MV-4-11 (cell line): ENCODE measurements around the gene CALU.

ENCODE experiments used
- DNase-seq: peaks from one replicate; lab custom pipeline; 2025; lab: John Stamatoyannopoulos, UW

CALU gene

DNA sequence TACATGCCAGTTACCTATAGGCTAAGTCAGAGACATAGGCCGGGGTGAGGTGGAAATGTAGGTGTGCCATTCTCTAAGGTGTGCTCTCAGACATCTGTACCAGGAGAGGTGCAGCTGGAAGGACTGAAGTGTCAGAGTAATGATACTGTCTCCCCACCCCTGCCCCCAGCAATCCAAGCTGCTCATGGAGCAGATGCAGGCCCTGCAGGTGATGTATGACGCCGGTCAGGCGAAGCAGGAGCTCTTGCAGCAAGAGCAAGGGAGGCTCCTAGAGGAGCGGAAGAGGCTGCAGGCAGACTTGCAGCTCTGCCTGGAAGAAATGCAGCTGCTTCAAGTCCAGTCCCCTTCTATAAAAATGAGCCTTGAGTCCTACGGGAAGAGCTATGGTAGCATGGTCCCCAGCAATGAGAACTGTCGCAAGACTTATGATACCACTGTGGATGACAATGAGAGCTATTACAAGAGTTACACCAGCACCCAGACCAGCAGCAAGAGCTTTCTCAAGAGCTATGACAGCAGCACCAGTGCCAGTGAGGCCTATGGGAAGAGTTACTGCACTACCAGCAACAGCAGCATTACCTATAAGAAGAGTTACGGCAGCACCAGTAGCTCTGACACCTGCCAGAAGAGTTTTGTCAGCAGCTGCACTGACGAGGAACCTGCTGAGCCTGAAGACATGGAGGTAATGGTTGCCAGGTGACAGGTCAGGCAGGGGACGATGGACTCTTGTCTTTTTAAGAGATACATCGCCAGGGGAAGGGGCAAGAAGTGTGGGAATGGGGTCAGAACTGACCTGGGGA, 72.7 kb downstream of the CALU start:
- DNase-seq: peak; percentile 5

DNA sequence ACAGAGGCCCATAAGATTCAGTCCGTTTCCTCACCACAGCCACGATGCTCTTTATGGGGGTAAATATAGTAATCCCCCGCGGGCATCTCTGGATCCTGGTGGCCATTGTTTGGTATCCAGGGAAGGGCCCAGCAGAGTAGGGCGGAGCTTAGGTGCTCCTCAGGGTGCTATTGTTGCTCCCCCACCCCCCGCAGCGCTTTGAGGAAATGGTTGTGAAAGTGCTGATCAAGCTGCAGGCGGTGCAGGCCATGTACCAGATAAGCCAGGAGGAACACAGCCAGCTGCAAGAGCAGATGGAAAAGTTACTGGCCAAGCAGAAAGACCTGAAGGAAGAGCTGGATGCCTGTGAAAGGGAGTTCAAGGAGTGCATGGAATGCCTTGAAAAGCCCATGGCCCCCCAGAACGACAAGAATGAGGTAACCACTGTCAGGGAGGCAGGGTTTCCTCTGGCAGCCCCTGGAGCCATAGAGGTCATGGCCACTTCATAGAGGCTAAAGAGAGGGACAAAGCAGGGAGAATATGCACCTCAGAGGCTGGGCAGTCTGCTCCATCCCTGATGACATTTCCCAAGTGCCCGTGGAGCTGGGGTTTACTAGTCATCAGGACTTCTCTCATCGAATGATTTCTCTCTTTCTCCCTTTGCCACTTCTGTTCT, 73.5 kb downstream of the CALU start:
- DNase-seq: peak; percentile 75

DNA sequence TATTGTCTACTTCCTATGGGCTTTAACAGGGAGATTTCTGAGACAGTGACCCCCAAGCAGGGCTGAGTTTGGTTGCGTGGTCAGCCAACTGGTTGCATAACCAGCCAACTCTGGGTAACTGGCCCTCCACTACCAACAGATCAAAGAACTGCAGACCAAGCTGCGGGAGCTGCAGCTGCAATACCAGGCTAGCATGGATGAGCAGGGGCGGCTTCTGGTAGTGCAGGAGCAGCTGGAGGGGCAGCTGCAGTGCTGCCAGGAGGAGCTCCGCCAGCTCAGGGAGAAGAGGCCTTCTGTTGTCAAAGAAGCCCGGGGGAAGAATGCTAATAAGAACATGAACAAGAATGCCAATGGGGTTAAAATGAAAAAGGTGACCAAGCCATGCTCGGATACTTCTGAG, 75.3 kb downstream of the CALU start:
- peak; percentile 59 for DNase-seq

DNA sequence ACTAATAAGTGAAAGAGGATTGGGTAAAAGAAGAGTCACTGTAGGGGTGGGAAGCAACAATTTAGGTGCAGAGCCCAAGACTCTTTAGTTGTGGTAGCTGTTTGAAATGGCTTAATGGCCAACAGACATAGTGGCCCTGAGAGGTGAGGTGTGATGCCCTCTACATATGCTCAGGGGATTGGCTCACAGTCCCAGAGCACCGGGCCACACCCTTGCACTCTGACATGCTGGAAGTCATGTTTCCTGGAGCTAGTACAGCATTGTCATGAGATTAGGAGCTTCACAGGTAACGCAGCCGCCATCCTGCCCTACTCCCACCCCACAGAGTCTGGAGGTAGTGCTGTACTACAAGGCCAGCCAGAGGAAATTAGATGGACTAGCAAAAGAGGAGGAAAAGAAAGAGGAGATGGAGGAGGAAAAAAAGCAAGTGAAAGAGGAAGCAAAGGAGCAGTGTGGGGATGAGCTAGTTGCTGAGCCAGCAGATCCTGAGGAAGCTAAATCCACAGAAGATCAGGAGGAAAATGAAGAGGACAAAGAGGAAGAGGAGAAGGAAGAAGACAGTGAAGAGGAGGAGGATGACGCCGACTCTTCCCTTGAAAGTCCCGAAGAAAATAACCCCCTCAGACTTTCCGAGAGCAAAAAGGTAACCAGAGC, 76.3 kb downstream of the CALU start:
- peak; percentile 69 for DNase-seq

DNA sequence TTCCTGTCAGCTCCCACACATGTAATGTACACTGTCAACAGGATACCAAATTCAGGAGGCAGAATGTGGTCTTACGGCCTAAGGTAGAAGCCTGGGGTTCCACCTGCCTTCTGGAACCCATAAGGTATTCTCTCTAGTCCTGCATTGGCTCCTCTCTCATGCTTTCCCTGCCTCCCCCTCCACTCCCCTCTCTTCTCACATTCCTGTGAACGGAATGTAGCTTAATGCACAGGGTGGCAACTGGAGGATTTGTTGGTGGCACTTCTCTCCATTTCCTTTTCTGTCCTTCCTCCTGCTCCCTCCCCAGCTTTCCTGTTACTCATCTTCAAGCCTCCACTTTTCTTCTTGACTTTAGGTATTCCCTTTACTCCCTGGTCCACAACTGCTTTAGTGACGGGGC, 79.5 kb downstream of the CALU start:
- no peak for DNase-seq
